Measurements from ENCODE around the gene MAPK6.
"Not testable (repeated sequence)": the region's sequence is repeated elsewhere in the genome, so short reads cannot be mapped to it uniquely, and the experiment has no call there.

Gene MAPK6

GRCh38 chr15:52093167-52093538 lies 74.1 kb downstream of the MAPK6 start:
- Mint-ChIP-seq H3K36me3 (peaks cover 5 to 9% of the 10 kb centered on the region in 2 donors), H3K27ac (no peak overlapping the region), H3K4me3 (no peak overlapping the region)

GRCh38 chr15:52093539-52094510 lies 74.8 kb downstream of the MAPK6 start:
- no peaks in the 10 kb centered on the region for H3K4me1 Mint-ChIP-seq
- peaks cover 5 to 9% of the 10 kb centered on the region in 2 donors for H3K36me3 Mint-ChIP-seq
- H3K27ac Mint-ChIP-seq, result no peak overlapping the region
- peaks cover 9 to 14% of the 10 kb centered on the region in 2 donors for H3K27me3 Mint-ChIP-seq
- ATAC-seq (replicated peaks), result no peak
- no peak overlapping the region for H3K4me3 Mint-ChIP-seq
- peaks cover 7 to 12% of the 10 kb centered on the region in 2 donors for H3K9me3 Mint-ChIP-seq
- DNase-seq, result no peak

More at GRCh38 chr15:52093167-52093538, 74.1 kb downstream of the MAPK6 start:
- no peak for DNase-seq
- ATAC-seq (replicated peaks), result no peak
- H3K9me3 Mint-ChIP-seq, result peaks cover 7 to 12% of the 10 kb centered on the region in 2 donors
- peaks cover 9 to 14% of the 10 kb centered on the region in 2 donors for H3K27me3 Mint-ChIP-seq
- no peaks in the 10 kb centered on the region for H3K4me1 Mint-ChIP-seq

- DNase-seq (no peak), ATAC-seq (replicated peaks) (no peak)
- Mint-ChIP-seq H3K36me3 (peaks cover 4% of the 10 kb centered on the region in 2 donors), H3K27me3 (peaks cover 4 to 5% of the 10 kb centered on the region in 2 donors), H3K27ac (no peak overlapping the region), H3K9me3 (peaks cover 3 to 7% of the 10 kb centered on the region in 2 donors), H3K4me3 (no peak overlapping the region), H3K4me1 (no peaks in the 10 kb centered on the region)
These were observed 76.0 kb downstream of the MAPK6 start for GRCh38 chr15:52094811-52095584.

- no peaks in the 10 kb centered on the region for H3K9me3 Mint-ChIP-seq
- no peak overlapping the region for H3K4me3 Mint-ChIP-seq
- DNase-seq (no peak), ATAC-seq (replicated peaks) (no peak)
- H3K27me3 Mint-ChIP-seq, result no peaks in the 10 kb centered on the region
- no peaks in the 10 kb centered on the region for H3K4me1 Mint-ChIP-seq
- no peaks in the 10 kb centered on the region for H3K36me3 Mint-ChIP-seq
- H3K27ac Mint-ChIP-seq, result no peak overlapping the region
These were observed 76.7 kb downstream of the MAPK6 start for GRCh38 chr15:52095597-52096262.

- not testable (repeated sequence) for H3K9me3 Mint-ChIP-seq; H3K36me3 Mint-ChIP-seq; H3K4me1 Mint-ChIP-seq; ATAC-seq (replicated peaks); H3K27me3 Mint-ChIP-seq; H3K27ac Mint-ChIP-seq; DNase-seq; H3K4me3 Mint-ChIP-seq
These were observed 77.5 kb downstream of the MAPK6 start for GRCh38 chr15:52096536-52096935.

GRCh38 chr15:52097180-52097579 lies 78.2 kb downstream of the MAPK6 start:
- H3K9me3 Mint-ChIP-seq, result peaks cover 1 to 4% of the 10 kb centered on the region in 2 donors
- DNase-seq (no peak), ATAC-seq (replicated peaks) (no peak)
- peaks cover 4 to 5% of the 10 kb centered on the region in 2 donors for H3K4me1 Mint-ChIP-seq
- H3K36me3 Mint-ChIP-seq, result no peaks in the 10 kb centered on the region
- no peak overlapping the region for H3K27ac Mint-ChIP-seq
- no peaks in the 10 kb centered on the region for H3K27me3 Mint-ChIP-seq
- no peak overlapping the region for H3K4me3 Mint-ChIP-seq

- Mint-ChIP-seq H3K4me3 (no peak overlapping the region), H3K9me3 (peaks cover 1 to 4% of the 10 kb centered on the region in 2 donors), H3K27ac (no peak overlapping the region), H3K4me1 (peaks cover 12 to 17% of the 10 kb centered on the region in 2 donors), H3K36me3 (no peaks in the 10 kb centered on the region), H3K27me3 (no peaks in the 10 kb centered on the region)
- DNase-seq (no peak), ATAC-seq (replicated peaks) (no peak)
These were observed 79.3 kb downstream of the MAPK6 start for GRCh38 chr15:52098323-52098722.

- H3K4me1 Mint-ChIP-seq, result peaks cover 19 to 28% of the 10 kb centered on the region in 2 donors
- no peak overlapping the region for H3K4me3 Mint-ChIP-seq
- H3K36me3 Mint-ChIP-seq, result no peaks in the 10 kb centered on the region
- H3K9me3 Mint-ChIP-seq, result peaks cover 1 to 4% of the 10 kb centered on the region in 2 donors
- ATAC-seq (replicated peaks) (no peak), DNase-seq (no peak)
- H3K27me3 Mint-ChIP-seq, result no peaks in the 10 kb centered on the region
- H3K27ac Mint-ChIP-seq, result no peak overlapping the region
These were observed 80.7 kb downstream of the MAPK6 start for GRCh38 chr15:52099651-52100272.

GRCh38 chr15:52100807-52101442 lies 81.9 kb downstream of the MAPK6 start:
- peaks cover 19 to 28% of the 10 kb centered on the region in 2 donors for H3K4me1 Mint-ChIP-seq
- ATAC-seq (replicated peaks), result no peak
- no peaks in the 10 kb centered on the region for H3K36me3 Mint-ChIP-seq
- no peak overlapping the region for H3K27ac Mint-ChIP-seq
- H3K27me3 Mint-ChIP-seq, result no peaks in the 10 kb centered on the region
- DNase-seq, result no peak
- H3K9me3 Mint-ChIP-seq, result peaks cover 1 to 4% of the 10 kb centered on the region in 2 donors
- no peak overlapping the region for H3K4me3 Mint-ChIP-seq

GRCh38 chr15:52101542-52102323 lies 82.7 kb downstream of the MAPK6 start:
- peak; percentile 71 to 76 for ATAC-seq (replicated peaks)
- Mint-ChIP-seq H3K27ac (peak overlapping the region; percentile 42), H3K4me3 (no peak overlapping the region), H3K36me3 (no peaks in the 10 kb centered on the region), H3K4me1 (peaks cover 19 to 28% of the 10 kb centered on the region in 2 donors), H3K27me3 (peaks cover 0 to 3% of the 10 kb centered on the region in 2 donors), H3K9me3 (peaks cover 1 to 4% of the 10 kb centered on the region in 2 donors)
- no peak for DNase-seq

- Mint-ChIP-seq H3K36me3 (no peaks in the 10 kb centered on the region), H3K27ac (peak overlapping the region; percentile 42), H3K4me1 (peaks cover 21 to 28% of the 10 kb centered on the region in 2 donors), H3K4me3 (no peak overlapping the region), H3K27me3 (peaks cover 0 to 4% of the 10 kb centered on the region in 2 donors), H3K9me3 (peaks cover 1 to 4% of the 10 kb centered on the region in 2 donors)
- peak in 1 of 2 donors; percentile 11 for ATAC-seq (replicated peaks)
- DNase-seq, result no peak
These were observed 83.4 kb downstream of the MAPK6 start for GRCh38 chr15:52102463-52102862.

- Mint-ChIP-seq H3K36me3 (no peaks in the 10 kb centered on the region), H3K27ac (no peak overlapping the region), H3K27me3 (peaks cover 0 to 4% of the 10 kb centered on the region in 2 donors), H3K4me1 (peaks cover 21 to 28% of the 10 kb centered on the region in 2 donors), H3K9me3 (peaks cover 1 to 4% of the 10 kb centered on the region in 2 donors), H3K4me3 (no peak overlapping the region)
- DNase-seq (no peak), ATAC-seq (replicated peaks) (peak; percentile 77 to 86)
These were observed 84.5 kb downstream of the MAPK6 start for GRCh38 chr15:52103217-52104207.
